ENCODE measurements around the gene NAV2. TPM values are rescaled to one million over a fixed set of nuclear protein-coding genes. Genes with fewer than 3 reads are reported as not detected.

Gene NAV2
- total RNA-seq, 1 experiment from 2014 or later, result 22.7 TPM

GRCh38 chr11:19844806-19845205, 132.2 kb downstream of the NAV2 start:
- intact Hi-C loops (cut with micrococcal nuclease; ENCODE audit: unreplicated experiment) (no loop called here), in situ Hi-C loops (cut with HindIII; ENCODE audit: low pct_unique_long_range_greater_than_20kb, low sequenced_read_pairs) (no loop called here)
- POLR2A ChIA-PET, result no interaction called here
- no peaks in the 10 kb centered on the region; the same call in 1 of the 2 replicates for H3K36me3 ChIP-seq (ENCODE audit: control insufficient read depth, insufficient read depth, low read length)
- H3K9me3 ChIP-seq (ENCODE audit: control insufficient read depth, insufficient read depth, low read depth, low read length), result no peaks in the 10 kb centered on the region
- BruUV-seq (replicated peaks), result no TSS peak
- TF ChIP-seq TCF7L2 (IDR thresholded peaks at IDR 0.05; ENCODE audit: low read depth, low read length) (no peak), SIN3A (IDR thresholded peaks at IDR 0.05; ENCODE audit: borderline replicate concordance, insufficient read depth, low read depth, low read length) (no peak), REST (IDR thresholded peaks at IDR 0.05; ENCODE audit: insufficient read depth in 1 of 2, low read depth in 2 of 2, low read length in 1 of 2) (no peak)
- no peaks in the 10 kb centered on the region for H3K27me3 ChIP-seq (ENCODE audit: control insufficient read depth, insufficient read depth, low read length)
- DNase-seq (ENCODE audit: low read depth, low spot score) (no peak), ATAC-seq (no peak)
- CTCF ChIA-PET, result no interaction called here
- no peaks in the 10 kb centered on the region for H3K4me1 ChIP-seq (ENCODE audit: control insufficient read depth, insufficient read depth, low read length)
- no peak overlapping the region for H3K4me3 ChIP-seq (ENCODE audit: low read depth in 2 of 2, low read length in 2 of 2)
- H3K27ac ChIP-seq (ENCODE audit: low read length), result no peak overlapping the region

GRCh38 chr11:19845626-19846025, 133.0 kb downstream of the NAV2 start:
- H3K4me1 ChIP-seq (ENCODE audit: control insufficient read depth, insufficient read depth, low read length), result no peaks in the 10 kb centered on the region
- in situ Hi-C loops (cut with HindIII; ENCODE audit: low pct_unique_long_range_greater_than_20kb, low sequenced_read_pairs) (no loop called here), intact Hi-C loops (cut with micrococcal nuclease; ENCODE audit: unreplicated experiment) (no loop called here)
- DNase-seq (ENCODE audit: low read depth, low spot score), result no peak
- ATAC-seq, result no peak
- no peak for TF ChIP-seq SIN3A (IDR thresholded peaks at IDR 0.05; ENCODE audit: borderline replicate concordance, insufficient read depth, low read depth, low read length)
- H3K27me3 ChIP-seq (ENCODE audit: control insufficient read depth, insufficient read depth, low read length), result no peaks in the 10 kb centered on the region
- no peak overlapping the region for H3K27ac ChIP-seq (ENCODE audit: low read length)
- no peaks in the 10 kb centered on the region; the same call in 1 of the 2 replicates for H3K36me3 ChIP-seq (ENCODE audit: control insufficient read depth, insufficient read depth, low read length)
- H3K4me3 ChIP-seq (ENCODE audit: low read depth in 2 of 2, low read length in 2 of 2), result no peak overlapping the region
- POLR2A ChIA-PET, result interaction anchor here (0.6 kb wide), 1 partner anchor 545 kb away, joined by 7 read pairs; no protein-coding TSS in a partner anchor
- BruUV-seq (replicated peaks), result no TSS peak
- H3K9me3 ChIP-seq (ENCODE audit: control insufficient read depth, insufficient read depth, low read depth, low read length), result no peaks in the 10 kb centered on the region
- CTCF ChIA-PET, result no interaction called here

- no peak for ATAC-seq
- Histone ChIP-seq H3K4me1 (ENCODE audit: control insufficient read depth, insufficient read depth, low read length) (no peaks in the 10 kb centered on the region), H3K4me3 (ENCODE audit: low read depth in 2 of 2, low read length in 2 of 2) (no peak overlapping the region), H3K27me3 (ENCODE audit: control insufficient read depth, insufficient read depth, low read length) (no peaks in the 10 kb centered on the region), H3K36me3 (ENCODE audit: control insufficient read depth, insufficient read depth, low read length) (no peaks in the 10 kb centered on the region; the same call in 1 of the 2 replicates), H3K9me3 (ENCODE audit: control insufficient read depth, insufficient read depth, low read depth, low read length) (no peaks in the 10 kb centered on the region), H3K27ac (ENCODE audit: low read length) (no peak overlapping the region)
- BruUV-seq (replicated peaks), result no TSS peak
- ChIA-PET CTCF (no interaction called here), POLR2A (no interaction called here)
- no peak for DNase-seq (ENCODE audit: low read depth, low spot score)
- no peak for TF ChIP-seq TCF7L2 (IDR thresholded peaks at IDR 0.05; ENCODE audit: low read depth, low read length)
- TF ChIP-seq REST (IDR thresholded peaks at IDR 0.05; ENCODE audit: insufficient read depth in 1 of 2, low read depth in 2 of 2, low read length in 1 of 2), result no peak
- TF ChIP-seq CTCF (IDR thresholded peaks at IDR 0.05), result no peak
- no peak for TF ChIP-seq POLR2AphosphoS5 (IDR thresholded peaks at IDR 0.05; ENCODE audit: low read depth, low read length)
- TF ChIP-seq SIN3A (IDR thresholded peaks at IDR 0.05; ENCODE audit: borderline replicate concordance, insufficient read depth, low read depth, low read length), result no peak
- intact Hi-C loops (cut with micrococcal nuclease; ENCODE audit: unreplicated experiment), result no loop called here
- in situ Hi-C loops (cut with HindIII; ENCODE audit: low pct_unique_long_range_greater_than_20kb, low sequenced_read_pairs), result no loop called here
These were observed 134.1 kb downstream of the NAV2 start for GRCh38 chr11:19846654-19847305.
